ENCODE measurements around the gene DOCK9. TPM values are rescaled to one million over a fixed set of nuclear protein-coding genes. Genes with fewer than 3 reads are reported as not detected.
"Not testable (repeated sequence)": the region's sequence is repeated elsewhere in the genome, so short reads cannot be mapped to it uniquely, and the experiment has no call there.

The DOCK9 gene
- total RNA-seq, 2 donors from 2014 or later, result 25.4 to 26.7 TPM

DNA sequence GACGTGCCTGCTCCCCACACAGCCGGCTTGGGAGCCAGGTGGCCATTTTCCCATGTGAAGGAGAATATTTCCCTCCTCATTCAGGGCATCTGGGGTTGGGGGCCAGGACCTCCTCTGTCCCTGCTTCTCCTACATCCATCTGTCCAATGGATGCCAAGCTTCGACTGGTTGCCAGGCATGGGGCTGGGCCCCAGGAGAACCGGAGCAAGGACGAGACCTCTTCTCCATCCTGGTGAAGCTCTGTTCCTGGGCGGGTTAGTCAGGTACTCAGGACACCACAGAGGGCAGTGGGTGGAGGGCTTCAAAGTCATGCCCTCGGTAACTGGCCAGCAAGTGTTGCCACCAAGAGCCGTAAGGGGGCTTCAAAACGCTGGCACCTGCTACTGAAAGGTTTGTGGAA lies 203.1 kb downstream of the DOCK9 start:
- Mint-ChIP-seq H3K4me3 (no peak overlapping the region), H3K9me3 (no peaks in the 10 kb centered on the region), H3K27ac (no peak overlapping the region), H3K27me3 (peaks cover 12 to 27% of the 10 kb centered on the region in 2 donors), H3K4me1 (ENCODE audit: low read depth in 2 of 2) (no peaks in the 10 kb centered on the region), H3K36me3 (no peaks in the 10 kb centered on the region)
- DNase-seq (ENCODE audit: low spot score) (no peak), ATAC-seq (no peak)

DNA sequence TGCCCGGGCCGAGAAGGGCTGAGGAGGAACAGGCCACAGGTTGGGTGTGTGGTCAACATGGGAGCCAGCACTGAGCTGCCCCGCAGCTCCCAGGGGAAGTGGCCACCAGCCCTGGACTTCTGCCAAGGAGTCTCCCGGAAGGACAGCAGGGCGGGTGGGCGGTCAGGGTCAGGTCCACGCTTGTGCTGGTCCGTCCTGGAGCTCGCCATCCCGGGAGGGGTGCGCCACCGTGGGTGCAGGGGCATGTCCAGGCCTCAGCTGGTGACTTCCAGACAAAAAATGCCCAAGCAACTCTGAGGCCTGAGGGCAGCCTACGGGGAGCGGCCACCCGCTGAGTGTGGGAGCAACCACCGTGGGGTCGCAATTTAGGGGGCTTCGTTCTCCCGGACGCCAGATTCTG lies 203.9 kb downstream of the DOCK9 start:
- H3K27ac Mint-ChIP-seq, result no peak overlapping the region
- no peaks in the 10 kb centered on the region for H3K36me3 Mint-ChIP-seq
- no peak for DNase-seq (ENCODE audit: low spot score)
- H3K4me1 Mint-ChIP-seq (ENCODE audit: low read depth in 2 of 2), result no peaks in the 10 kb centered on the region
- H3K9me3 Mint-ChIP-seq, result no peaks in the 10 kb centered on the region
- H3K27me3 Mint-ChIP-seq, result peaks cover 15 to 34% of the 10 kb centered on the region in 2 donors
- ATAC-seq, result peak; percentile 13
- H3K4me3 Mint-ChIP-seq, result no peak overlapping the region

DNA sequence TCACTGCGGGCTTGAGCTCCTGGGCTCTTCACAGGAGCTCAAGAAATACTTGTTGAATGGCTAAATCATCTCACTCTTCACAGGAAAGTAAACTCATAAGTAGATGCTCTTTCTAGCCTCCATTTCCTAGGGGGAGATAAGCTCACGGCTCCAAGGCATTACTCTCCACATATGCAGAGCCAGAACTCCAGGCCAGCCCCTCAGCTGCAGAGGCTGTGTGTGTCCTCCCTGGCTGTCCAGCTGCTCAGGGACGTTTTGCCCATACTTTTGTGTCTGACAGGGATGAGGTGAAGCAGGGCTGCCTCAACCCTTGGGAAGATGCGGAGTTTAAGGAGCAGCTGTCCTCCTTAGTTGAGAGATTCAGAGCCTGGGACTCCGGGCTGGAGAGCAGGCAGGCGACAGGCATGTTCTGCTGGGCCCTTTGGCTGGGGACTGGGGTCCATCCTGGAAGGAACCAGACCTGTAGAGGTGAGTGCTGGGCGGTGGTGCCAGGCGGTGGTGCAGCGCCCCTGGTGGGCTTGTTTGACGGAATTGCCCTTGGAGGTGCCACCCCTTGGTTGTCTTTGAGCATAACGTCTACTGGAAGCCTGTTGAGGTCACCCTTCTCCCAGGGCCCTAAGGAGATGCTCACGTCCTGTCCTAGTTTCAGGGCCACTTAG lies 204.9 kb downstream of the DOCK9 start:
- no peak overlapping the region for H3K27ac Mint-ChIP-seq
- no peaks in the 10 kb centered on the region for H3K36me3 Mint-ChIP-seq
- H3K27me3 Mint-ChIP-seq, result peaks cover 13 to 33% of the 10 kb centered on the region in 2 donors
- H3K4me1 Mint-ChIP-seq (ENCODE audit: low read depth in 2 of 2), result no peaks in the 10 kb centered on the region
- DNase-seq (ENCODE audit: low spot score) (no peak), ATAC-seq (no peak)
- no peaks in the 10 kb centered on the region for H3K9me3 Mint-ChIP-seq
- H3K4me3 Mint-ChIP-seq, result no peak overlapping the region

DNA sequence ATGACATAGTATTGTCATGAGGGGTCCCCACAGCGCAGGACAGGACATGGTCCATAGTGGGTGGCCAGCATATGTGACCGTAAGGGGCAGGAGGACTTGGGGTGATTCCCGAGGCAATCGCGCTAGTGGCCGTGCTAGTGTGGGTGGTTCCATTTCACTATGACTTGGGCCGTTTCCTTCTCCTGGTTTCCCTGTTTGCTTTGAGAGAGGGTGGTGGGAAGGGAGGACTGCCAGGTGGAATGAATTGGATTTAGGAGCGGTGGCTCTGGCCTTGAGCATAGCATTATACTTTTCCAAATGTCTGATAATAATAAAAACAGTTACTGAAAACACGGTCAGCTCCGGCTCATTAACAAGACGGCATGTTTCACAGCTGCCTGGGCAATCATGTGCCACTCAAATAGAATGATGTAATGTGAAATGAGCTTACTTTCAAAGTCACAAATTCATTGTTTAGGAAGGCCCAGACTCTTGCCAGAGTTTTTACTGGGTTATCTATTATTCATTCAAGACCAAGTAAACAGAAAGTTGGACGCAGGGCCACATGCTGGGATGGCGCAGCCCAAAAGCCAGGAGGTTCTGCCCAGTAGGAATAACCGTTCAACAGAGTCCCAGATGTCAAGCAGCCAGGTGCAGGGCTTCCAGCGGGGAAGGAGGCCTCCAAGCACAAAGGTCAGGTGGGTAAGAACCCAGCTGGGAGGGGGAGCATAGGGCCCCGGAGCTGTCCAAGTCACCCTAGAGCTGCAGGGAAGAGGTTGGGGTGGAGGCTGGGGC lies 205.8 kb downstream of the DOCK9 start:
- no peak for DNase-seq (ENCODE audit: low spot score)
- no peak for ATAC-seq
- no peak overlapping the region for H3K27ac Mint-ChIP-seq
- no peak overlapping the region for H3K4me3 Mint-ChIP-seq
- H3K9me3 Mint-ChIP-seq, result no peaks in the 10 kb centered on the region
- no peaks in the 10 kb centered on the region for H3K4me1 Mint-ChIP-seq (ENCODE audit: low read depth in 2 of 2)
- H3K36me3 Mint-ChIP-seq, result no peaks in the 10 kb centered on the region
- H3K27me3 Mint-ChIP-seq, result peaks cover 13 to 29% of the 10 kb centered on the region in 2 donors

DNA sequence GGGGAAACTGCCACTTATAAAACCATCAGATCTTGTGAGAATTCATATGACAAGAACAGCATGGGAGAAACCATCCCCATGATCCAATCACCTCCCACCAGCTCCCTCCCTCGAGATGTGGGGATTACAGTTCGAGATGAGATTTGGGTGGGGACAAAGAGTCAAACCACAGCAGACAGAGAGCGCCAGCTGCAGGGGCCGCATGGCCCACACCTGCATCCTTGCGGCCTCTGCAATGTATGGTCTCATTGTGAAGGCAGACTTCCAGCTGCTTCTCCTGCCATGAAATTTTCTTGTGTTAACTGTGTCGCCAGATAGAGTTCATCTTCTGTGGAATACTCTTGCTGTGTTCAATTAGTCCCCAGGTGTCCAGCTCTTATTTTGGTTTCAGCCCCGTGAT lies 208.1 kb downstream of the DOCK9 start:
- Mint-ChIP-seq H3K27ac (no peak overlapping the region), H3K27me3 (peaks cover 22 to 44% of the 10 kb centered on the region in 2 donors), H3K9me3 (no peaks in the 10 kb centered on the region), H3K4me1 (ENCODE audit: low read depth in 2 of 2) (no peaks in the 10 kb centered on the region), H3K36me3 (no peaks in the 10 kb centered on the region), H3K4me3 (no peak overlapping the region)
- DNase-seq (ENCODE audit: low spot score) (no peak), ATAC-seq (no peak)

DNA sequence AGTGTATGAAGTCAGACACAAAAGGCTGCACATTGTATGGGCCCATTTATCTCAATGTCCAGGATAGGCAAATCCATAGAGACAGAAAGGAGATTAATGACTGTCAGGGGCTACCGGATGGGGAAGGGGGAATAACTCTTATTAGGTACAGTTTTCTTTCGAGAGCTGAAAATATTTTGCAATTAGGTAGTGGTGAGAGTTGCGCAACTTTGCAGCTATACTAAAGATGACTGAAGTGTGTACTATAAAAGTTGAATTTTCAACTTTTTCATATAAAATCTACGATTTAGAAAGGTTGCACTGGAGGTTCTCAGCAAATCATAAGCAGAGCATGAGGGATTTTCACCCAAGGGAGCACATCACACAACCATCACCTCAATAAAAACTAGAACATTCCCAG lies 209.3 kb downstream of the DOCK9 start:
- Mint-ChIP-seq H3K4me3 (no peak overlapping the region), H3K27me3 (peaks cover 25 to 44% of the 10 kb centered on the region in 2 donors), H3K4me1 (ENCODE audit: low read depth in 2 of 2) (no peaks in the 10 kb centered on the region), H3K36me3 (no peaks in the 10 kb centered on the region), H3K9me3 (no peaks in the 10 kb centered on the region), H3K27ac (no peak overlapping the region)
- no peak for ATAC-seq
- DNase-seq (ENCODE audit: low spot score), result no peak

DNA sequence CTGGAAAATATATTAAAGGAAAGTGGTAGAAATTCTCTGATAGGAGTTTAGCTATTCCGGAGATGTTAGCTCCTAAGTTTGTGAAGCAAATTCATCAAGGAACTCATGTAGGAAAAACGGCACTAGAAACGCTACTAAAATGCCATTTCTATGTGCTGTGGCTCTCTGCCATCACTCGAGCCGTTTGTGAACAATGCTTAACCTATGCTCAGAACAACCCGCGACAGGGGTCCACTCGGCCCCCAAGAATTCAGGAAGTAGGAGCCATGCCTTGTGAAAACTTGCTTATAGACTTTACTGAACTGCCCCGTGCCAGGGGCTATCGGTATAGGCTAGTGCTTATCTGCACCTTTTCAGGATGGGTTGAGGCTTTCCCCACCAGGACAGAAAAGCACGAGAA lies 211.2 kb downstream of the DOCK9 start:
- ATAC-seq (no peak), DNase-seq (ENCODE audit: low spot score) (no peak)
- no peaks in the 10 kb centered on the region for H3K9me3 Mint-ChIP-seq
- H3K4me3 Mint-ChIP-seq, result no peak overlapping the region
- no peak overlapping the region for H3K27ac Mint-ChIP-seq
- H3K36me3 Mint-ChIP-seq, result no peaks in the 10 kb centered on the region
- peaks cover 0 to 1% of the 10 kb centered on the region in 2 donors for H3K4me1 Mint-ChIP-seq (ENCODE audit: low read depth in 2 of 2)
- H3K27me3 Mint-ChIP-seq, result peaks cover 27 to 52% of the 10 kb centered on the region in 2 donors

DNA sequence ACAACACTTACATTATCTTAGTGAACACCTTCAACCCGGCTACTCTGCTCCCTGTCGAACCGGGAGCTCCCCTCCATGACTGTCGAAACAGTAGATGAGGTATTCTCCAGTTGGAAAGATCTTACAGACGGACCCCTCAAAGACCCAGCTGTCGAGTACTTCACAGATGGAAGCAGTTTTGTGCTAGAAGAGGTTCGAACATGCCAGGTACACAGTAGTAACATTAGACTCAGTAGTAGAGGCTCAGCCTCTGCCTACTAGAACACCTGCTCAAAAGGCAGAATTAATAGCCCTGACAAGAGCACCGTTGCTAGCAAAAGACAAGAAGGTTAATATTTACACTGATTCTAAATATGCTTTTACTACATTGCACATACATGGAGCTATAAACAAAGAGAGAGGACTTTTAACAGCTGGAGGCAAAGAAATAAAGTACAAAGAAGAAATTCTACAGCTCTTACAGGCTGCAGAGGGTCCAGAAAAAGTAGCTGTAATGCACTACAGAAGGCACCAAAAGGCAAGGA lies 211.8 kb downstream of the DOCK9 start:
- Mint-ChIP-seq H3K9me3 (no peaks in the 10 kb centered on the region), H3K27ac (no peak overlapping the region), H3K4me3 (no peak overlapping the region), H3K27me3 (peaks cover 27 to 46% of the 10 kb centered on the region in 2 donors), H3K36me3 (no peaks in the 10 kb centered on the region), H3K4me1 (ENCODE audit: low read depth in 2 of 2) (peaks cover 0 to 7% of the 10 kb centered on the region in 2 donors)
- DNase-seq (ENCODE audit: low spot score) (no peak), ATAC-seq (no peak)

DNA sequence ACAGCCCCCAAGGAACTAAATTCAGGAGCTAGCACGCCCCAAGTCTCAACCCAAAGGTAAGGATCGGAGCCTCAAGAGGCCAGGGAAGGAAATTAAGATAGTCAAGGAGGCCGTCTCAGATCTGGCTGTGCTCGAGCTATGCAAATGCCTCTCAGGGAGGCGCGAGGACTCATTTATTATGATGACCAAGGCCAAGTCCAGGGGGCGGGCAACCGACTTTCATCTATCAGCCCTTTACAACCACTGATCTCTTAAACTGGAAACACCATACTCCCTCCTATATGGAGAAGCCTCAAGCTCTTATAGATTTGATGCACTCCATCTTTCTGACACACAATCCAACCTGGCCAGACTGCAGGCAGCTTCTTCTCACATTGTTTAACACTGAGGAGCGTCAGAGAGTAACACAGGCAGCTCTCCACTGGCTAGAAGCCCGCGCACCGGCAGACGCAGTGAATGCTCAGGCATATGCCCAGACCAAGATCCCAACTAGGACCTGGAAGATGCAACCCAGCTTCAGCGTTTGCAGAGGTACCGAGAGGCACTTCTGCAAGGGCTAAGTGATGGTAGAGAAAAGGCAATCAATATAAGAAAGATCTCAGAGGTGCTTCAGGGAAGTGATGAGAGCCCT lies 215.8 kb downstream of the DOCK9 start:
- peaks cover 6% of the 10 kb centered on the region for H3K36me3 Mint-ChIP-seq
- peaks cover 0 to 10% of the 10 kb centered on the region in 2 donors for H3K4me1 Mint-ChIP-seq (ENCODE audit: low read depth in 2 of 2)
- no peak for DNase-seq (ENCODE audit: low spot score)
- H3K4me3 Mint-ChIP-seq, result no peak overlapping the region
- no peak overlapping the region for H3K27ac Mint-ChIP-seq
- no peaks in the 10 kb centered on the region for H3K9me3 Mint-ChIP-seq
- H3K27me3 Mint-ChIP-seq, result peaks cover 21 to 31% of the 10 kb centered on the region in 2 donors
- ATAC-seq, result no peak

DNA sequence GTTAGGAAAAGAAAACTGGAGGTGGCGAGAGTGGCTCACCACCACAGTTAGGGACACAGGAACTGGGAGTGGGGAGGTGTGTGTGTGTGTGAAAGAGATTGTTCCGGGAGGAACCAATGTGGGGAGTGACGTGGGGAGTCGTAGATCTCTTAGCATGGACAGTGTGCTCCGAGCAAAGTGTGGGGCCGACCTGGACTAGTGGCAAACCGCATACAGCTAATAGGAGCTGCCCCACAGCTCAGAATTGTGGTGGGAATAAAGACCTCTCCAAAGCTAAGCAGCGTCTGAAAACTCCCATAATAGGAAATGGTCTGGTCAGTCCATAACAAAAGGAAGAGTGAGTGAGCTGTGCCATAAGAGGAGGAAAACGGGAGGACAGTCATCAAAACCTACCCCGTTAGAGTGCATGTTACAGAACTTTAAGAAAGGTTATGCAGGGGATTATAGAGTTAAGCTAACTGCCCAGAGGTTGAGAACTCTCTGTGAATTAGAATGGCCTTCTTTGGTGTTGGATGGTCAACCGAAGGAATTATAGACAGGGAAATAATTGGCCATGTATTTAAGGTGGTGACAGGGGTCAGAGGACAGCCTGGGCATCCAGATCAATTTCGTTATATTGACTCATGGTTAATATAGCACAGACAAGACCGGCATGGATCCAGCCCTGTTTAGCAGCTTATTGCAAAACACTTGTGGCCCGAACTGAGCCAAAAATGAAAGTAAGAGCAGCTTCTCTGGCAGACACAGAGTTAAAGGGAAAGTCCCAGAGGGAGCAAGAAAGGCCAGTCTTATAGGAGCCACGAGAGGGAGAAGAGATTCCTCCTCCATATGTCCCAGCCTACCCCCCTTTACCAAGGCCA lies 216.5 kb downstream of the DOCK9 start:
- peaks cover 24 to 37% of the 10 kb centered on the region in 2 donors for H3K27me3 Mint-ChIP-seq

DNA sequence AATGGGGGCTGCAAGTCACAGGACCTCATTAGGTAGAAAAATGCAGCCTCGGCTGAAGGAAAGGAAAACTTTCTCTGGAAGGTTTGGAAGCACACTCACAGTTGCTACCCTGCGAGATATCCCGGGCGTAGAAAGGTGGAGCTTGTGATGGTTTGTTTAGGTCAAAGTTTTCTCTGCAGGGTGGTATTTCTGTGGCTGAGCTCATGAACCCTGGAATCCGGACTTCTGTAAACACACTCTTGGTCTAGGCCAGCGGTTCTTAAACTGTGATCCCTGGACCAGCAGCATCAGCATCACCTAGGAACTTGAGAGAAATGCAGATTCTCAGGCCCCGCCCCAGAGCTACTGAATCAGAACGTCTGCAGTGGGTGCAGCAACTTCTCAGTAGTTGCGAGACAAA lies 222.1 kb downstream of the DOCK9 start:
- Mint-ChIP-seq H3K27ac (no peak overlapping the region), H3K4me3 (no peak overlapping the region), H3K9me3 (peaks cover 10% of the 10 kb centered on the region), H3K36me3 (peaks cover 19% of the 10 kb centered on the region), H3K4me1 (ENCODE audit: low read depth in 2 of 2) (no peaks in the 10 kb centered on the region), H3K27me3 (peaks cover 44 to 53% of the 10 kb centered on the region in 2 donors)
- no peak for ATAC-seq
- no peak for DNase-seq (ENCODE audit: low spot score)

More for the DNA sequence above, 216.5 kb downstream of the DOCK9 start:
- Mint-ChIP-seq H3K36me3 (peaks cover 6% of the 10 kb centered on the region), H3K9me3 (no peaks in the 10 kb centered on the region), H3K4me1 (ENCODE audit: low read depth in 2 of 2) (peaks cover 0 to 10% of the 10 kb centered on the region in 2 donors), H3K4me3 (no peak overlapping the region), H3K27ac (no peak overlapping the region)
- no peak for DNase-seq (ENCODE audit: low spot score)
- peak; percentile 47 to 67 for ATAC-seq

DNA sequence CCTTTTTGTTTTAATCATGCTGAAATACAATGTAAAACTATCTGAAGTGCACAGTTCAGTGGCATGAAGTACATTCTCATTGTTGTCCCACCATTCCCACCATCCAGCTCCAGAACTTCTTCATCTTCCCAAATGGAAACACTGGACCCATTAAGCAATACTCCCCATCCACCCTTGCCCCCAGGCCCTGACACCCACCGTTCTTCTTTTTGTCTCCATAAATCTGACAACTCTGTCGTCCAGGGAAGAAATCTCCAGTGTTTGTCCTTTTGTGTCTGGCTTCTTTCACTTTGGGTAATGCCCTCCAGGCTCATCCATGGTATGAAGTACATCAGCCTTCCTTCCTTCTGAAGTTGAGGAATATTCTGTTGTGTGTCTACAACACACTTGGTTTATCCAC lies 222.7 kb downstream of the DOCK9 start:
- H3K9me3 Mint-ChIP-seq, result peaks cover 10% of the 10 kb centered on the region
- DNase-seq (ENCODE audit: low spot score), result no peak
- no peaks in the 10 kb centered on the region for H3K4me1 Mint-ChIP-seq (ENCODE audit: low read depth in 2 of 2)
- no peak overlapping the region for H3K4me3 Mint-ChIP-seq
- ATAC-seq, result no peak
- H3K36me3 Mint-ChIP-seq, result peaks cover 14% of the 10 kb centered on the region
- no peak overlapping the region for H3K27ac Mint-ChIP-seq
- H3K27me3 Mint-ChIP-seq, result peaks cover 44 to 59% of the 10 kb centered on the region in 2 donors

DNA sequence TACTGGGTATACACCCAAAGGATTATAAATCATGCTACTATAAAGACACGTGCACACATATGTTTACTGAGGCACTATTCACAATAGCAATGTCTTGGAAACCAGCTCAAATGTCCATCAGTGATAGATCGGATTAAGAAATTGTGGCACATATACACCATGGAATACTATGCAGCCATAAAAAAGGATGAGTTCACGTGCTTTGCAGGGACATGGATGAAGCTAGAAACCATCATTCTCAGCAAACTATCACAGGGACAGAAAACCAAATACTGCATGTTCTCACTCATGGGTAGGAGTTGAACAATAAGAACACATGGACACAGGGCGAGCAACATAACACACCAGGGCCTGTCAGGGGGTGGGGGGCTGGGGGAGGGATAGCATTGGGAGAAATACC lies 223.4 kb downstream of the DOCK9 start:
- Mint-ChIP-seq H3K27me3 (peaks cover 44 to 60% of the 10 kb centered on the region in 2 donors), H3K36me3 (peaks cover 14% of the 10 kb centered on the region)
- not testable (repeated sequence) for H3K9me3 Mint-ChIP-seq; ATAC-seq; H3K4me1 Mint-ChIP-seq (ENCODE audit: low read depth in 2 of 2); H3K4me3 Mint-ChIP-seq; DNase-seq (ENCODE audit: low spot score); H3K27ac Mint-ChIP-seq

Data from natural killer cell treated with Interleukin-12 subunit alpha and Interleukin-12 subunit beta and Interleukin-15 and Interleukin-18, amount 100 ng/mL, for 72 hours (primary cell).